Trophoblast cell (in vitro differentiated cells and primary cell): ENCODE measurements around the gene WDR5.
"Not testable (repeated sequence)": the region's sequence is repeated elsewhere in the genome, so short reads cannot be mapped to it uniquely, and the experiment has no call there.

Experiments
- DNase-seq, 2 donors: peaks; one replicate each; pipeline ENCODE4 v3.0.0-alpha.2; 2016
- H2AFZ ChIP-seq: 2 replicates; pipeline ENCODE4 v1.6.1; 2013; ENCODE audit warnings: low read length, moderate library complexity, mild to moderate bottlenecking; ENCODE audit not compliant: insufficient read depth, poor library complexity
- H2AK5ac ChIP-seq: 2 replicates; pipeline ENCODE4 v1.6.1; 2013; ENCODE audit warnings: mild to moderate bottlenecking, low read length
- H2BK120ac ChIP-seq: 2 replicates; pipeline ENCODE4 v1.6.1; 2013; ENCODE audit warnings: low read length, mild to moderate bottlenecking, moderate library complexity; ENCODE audit not compliant: insufficient read depth, poor library complexity
- H2BK12ac ChIP-seq: 2 replicates; pipeline ENCODE4 v1.6.1; 2013; ENCODE audit warnings: mild to moderate bottlenecking, low read length, moderate library complexity
- H2BK5ac ChIP-seq: 2 replicates; pipeline ENCODE4 v1.6.1; 2013; ENCODE audit warnings: low read length, low read depth, moderate library complexity, mild to moderate bottlenecking; ENCODE audit not compliant: poor library complexity
- H3K14ac ChIP-seq: 2 replicates; pipeline ENCODE4 v1.6.1; 2013; ENCODE audit warnings: mild to moderate bottlenecking, low read length
- H3K18ac ChIP-seq: 2 replicates; pipeline ENCODE4 v1.6.1; 2013; ENCODE audit warnings: mild to moderate bottlenecking, low read length
- H3K23ac ChIP-seq: 2 replicates; pipeline ENCODE4 v1.6.1; 2013; ENCODE audit warnings: low read length
- H3K27ac ChIP-seq: 2 replicates; pipeline ENCODE4 v1.5.1; 2013; ENCODE audit warnings: low read depth, mild to moderate bottlenecking, inconsistent platforms, low read length, moderate library complexity
- H3K27me3 ChIP-seq: 2 replicates; pipeline ENCODE4 v1.6.1; 2013; ENCODE audit warnings: inconsistent platforms, mild to moderate bottlenecking, low read length, moderate library complexity; ENCODE audit not compliant: insufficient read depth
- H3K36me3 ChIP-seq, 2 experiments: 1 replicate in 1 of 2; 2 replicates in 1 of 2; pipeline ENCODE4 v1.6.1; 2013; ENCODE audit warnings: low read length in 2 of 2, mild to moderate bottlenecking in 2 of 2, moderate library complexity in 1 of 2; ENCODE audit not compliant: insufficient read depth in 2 of 2, control insufficient read depth in 1 of 2
- H3K4ac ChIP-seq: 2 replicates; pipeline ENCODE4 v1.6.1; 2013; ENCODE audit warnings: low read depth, mild to moderate bottlenecking, low read length, moderate library complexity
- H3K4me1 ChIP-seq, 2 experiments: 1 replicate in 1 of 2; 2 replicates in 1 of 2; pipeline ENCODE4 v1.6.1; 2013; ENCODE audit warnings: low read length in 2 of 2, mild to moderate bottlenecking in 2 of 2, moderate library complexity in 1 of 2; ENCODE audit not compliant: insufficient read depth in 2 of 2, control insufficient read depth in 1 of 2
- H3K4me2 ChIP-seq: 2 replicates; pipeline ENCODE4 v1.6.1; 2013; ENCODE audit warnings: inconsistent platforms, mild to moderate bottlenecking, low read length, moderate library complexity
- H3K4me3 ChIP-seq: 2 replicates; pipeline ENCODE4 v1.5.1; 2013; ENCODE audit warnings: mild to moderate bottlenecking, low read depth, low read length, inconsistent platforms
- H3K79me1 ChIP-seq: one replicate; pipeline ENCODE4 v1.6.1; 2013; ENCODE audit warnings: low read length
- H3K79me2 ChIP-seq: 2 replicates; pipeline ENCODE4 v1.6.1; 2013; ENCODE audit warnings: low read length, mild to moderate bottlenecking; ENCODE audit not compliant: control insufficient read depth, insufficient read depth, poor library complexity
- H3K9ac ChIP-seq: 2 replicates; pipeline ENCODE4 v1.6.1; 2013; ENCODE audit warnings: mild to moderate bottlenecking, low read length
- H3K9me3 ChIP-seq: 2 replicates; pipeline ENCODE4 v1.6.1; 2013; ENCODE audit warnings: low read depth, mild to moderate bottlenecking, control low read depth, inconsistent platforms, low read length; ENCODE audit not compliant: insufficient read depth
- H4K12ac ChIP-seq: 2 replicates; pipeline ENCODE4 v1.6.1; 2013; ENCODE audit warnings: low read depth, mild to moderate bottlenecking, low read length, moderate library complexity
- H4K8ac ChIP-seq: 2 replicates; pipeline ENCODE4 v1.6.1; 2013; ENCODE audit warnings: low read depth, mild to moderate bottlenecking, low read length, moderate library complexity
- H4K91ac ChIP-seq: one replicate; pipeline ENCODE4 v1.6.1; 2013; ENCODE audit warnings: low read depth, mild to moderate bottlenecking, low read length, moderate library complexity
- WGBS: extraction: QIAGEN DNeasy Blood & Tissue Kit; methylation state at CpG from one replicate; pipeline ENCODE4 v1.1.7; 2013; ENCODE audit warnings: missing lambda C conversion rate; ENCODE audit not compliant: insufficient read length, insufficient coverage; ENCODE audit errors: extremely low coverage; 5-methylcytosine and 5-hydroxymethylcytosine counted together

Gene WDR5

DNA sequence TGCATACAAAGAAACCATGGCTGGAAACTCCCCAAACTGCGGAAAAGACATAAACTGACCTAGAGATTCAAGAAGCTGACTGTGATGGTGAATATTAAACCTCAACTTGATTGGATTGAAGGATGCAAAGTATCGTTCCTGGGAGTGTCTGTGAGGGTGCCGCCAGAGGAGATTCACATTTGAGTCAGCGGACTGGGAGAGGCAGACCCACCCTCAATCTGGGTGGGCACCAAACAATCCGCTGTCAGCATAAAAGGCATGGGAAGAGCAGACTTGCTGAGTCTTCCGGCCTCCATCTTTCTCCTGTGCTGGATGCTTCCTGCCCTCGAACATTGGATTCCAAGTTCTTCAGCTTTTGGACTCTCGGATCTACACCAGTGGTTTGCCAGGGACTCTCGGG lies 24.8 kb upstream of the WDR5 start:
- no peak overlapping the region for H2BK5ac ChIP-seq
- no peak overlapping the region for H3K27ac ChIP-seq
- H3K9ac ChIP-seq, result no peak overlapping the region
- H3K27me3 ChIP-seq, result no peaks in the 10 kb centered on the region
- H2AFZ ChIP-seq, result no peak overlapping the region
- no peak overlapping the region for H3K4me3 ChIP-seq
- no peaks in the 10 kb centered on the region for H3K79me1 ChIP-seq
- H3K18ac ChIP-seq, result no peak overlapping the region
- no peak overlapping the region for H4K12ac ChIP-seq
- no peaks in the 10 kb centered on the region for H3K4me1 ChIP-seq
- H2AK5ac ChIP-seq, result no peak overlapping the region
- H3K14ac ChIP-seq, result no peak overlapping the region
- H2BK120ac ChIP-seq, result no peak overlapping the region
- no CpG with 5 or more reads among the region's 9 CpGs for WGBS
- H3K79me2 ChIP-seq, result no peaks in the 10 kb centered on the region
- H3K4me2 ChIP-seq, result no peak overlapping the region
- DNase-seq, result no peak
- H3K23ac ChIP-seq, result no peak overlapping the region
- no peak overlapping the region for H2BK12ac ChIP-seq
- no peak overlapping the region for H4K91ac ChIP-seq
- no peak overlapping the region for H3K4ac ChIP-seq
- H3K36me3 ChIP-seq, result no peaks in the 10 kb centered on the region
- H3K9me3 ChIP-seq, result no peaks in the 10 kb centered on the region
- H4K8ac ChIP-seq, result no peak overlapping the region

DNA sequence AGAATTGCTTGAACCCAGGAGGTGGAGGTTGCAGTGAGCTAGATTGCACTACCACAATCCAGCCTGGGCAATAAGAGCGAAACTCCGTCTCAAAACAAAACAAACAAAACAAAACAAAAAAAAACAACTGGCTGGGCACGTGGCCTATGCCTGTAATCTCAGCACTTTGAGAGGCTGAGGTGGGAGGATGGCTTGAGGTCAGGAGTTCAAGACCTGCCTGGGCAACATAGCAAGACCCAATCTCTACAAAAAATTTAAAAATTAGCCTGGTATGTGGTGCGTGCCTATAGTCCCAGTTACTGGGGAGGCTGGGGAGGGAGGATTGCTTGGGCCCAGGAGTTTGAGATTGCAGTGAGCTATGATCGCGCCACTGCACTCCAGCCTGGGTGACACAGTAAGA lies 23.3 kb upstream of the WDR5 start:
- H3K9ac ChIP-seq, result no peak overlapping the region
- no CpG with 5 or more reads among the region's 6 CpGs for WGBS
- H3K4ac ChIP-seq, result no peak overlapping the region
- no peak overlapping the region for H2BK12ac ChIP-seq
- no peak overlapping the region for H2BK5ac ChIP-seq
- no peak overlapping the region for H3K4me3 ChIP-seq
- H2BK120ac ChIP-seq, result no peak overlapping the region
- no peaks in the 10 kb centered on the region for H3K27me3 ChIP-seq
- no peak overlapping the region for H3K23ac ChIP-seq
- peak in 1 of 2 donors; percentile 34 for DNase-seq
- no peak overlapping the region for H4K91ac ChIP-seq
- H2AK5ac ChIP-seq, result no peak overlapping the region
- no peak overlapping the region for H4K8ac ChIP-seq
- no peaks in the 10 kb centered on the region for H3K36me3 ChIP-seq
- H3K27ac ChIP-seq, result no peak overlapping the region
- no peaks in the 10 kb centered on the region for H3K9me3 ChIP-seq
- H4K12ac ChIP-seq, result no peak overlapping the region
- H3K79me2 ChIP-seq, result no peaks in the 10 kb centered on the region
- no peak overlapping the region for H2AFZ ChIP-seq
- H3K79me1 ChIP-seq, result no peaks in the 10 kb centered on the region
- no peak overlapping the region for H3K4me2 ChIP-seq
- no peak overlapping the region for H3K14ac ChIP-seq
- no peaks in the 10 kb centered on the region for H3K4me1 ChIP-seq
- H3K18ac ChIP-seq, result no peak overlapping the region

DNA sequence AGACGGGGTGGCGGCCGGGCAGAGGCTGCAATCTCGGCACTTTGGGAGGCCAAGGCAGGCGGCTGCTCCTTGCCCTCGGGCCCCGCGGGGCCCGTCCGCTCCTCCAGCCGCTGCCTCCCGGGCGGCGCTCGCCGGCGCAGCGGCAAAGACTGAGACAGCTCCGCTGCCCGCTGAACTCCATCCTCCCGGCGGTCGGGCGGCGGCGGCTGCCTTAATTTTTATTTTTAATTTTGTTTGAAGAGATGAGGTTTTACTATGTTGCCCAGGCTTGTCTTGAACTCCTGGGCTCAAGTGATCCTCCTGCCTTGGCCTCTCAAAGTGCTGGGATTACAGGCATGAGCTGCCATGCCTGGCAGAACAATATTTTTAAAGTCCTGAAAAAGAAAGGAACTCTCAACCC lies 16.9 kb upstream of the WDR5 start:
- not testable (repeated sequence) for H3K9me3 ChIP-seq, H3K4me3 ChIP-seq, H3K23ac ChIP-seq, H2AK5ac ChIP-seq, H4K91ac ChIP-seq, H3K14ac ChIP-seq, H3K4ac ChIP-seq, H3K18ac ChIP-seq, H2BK120ac ChIP-seq, H3K4me2 ChIP-seq, H4K12ac ChIP-seq, H3K79me2 ChIP-seq, H2BK5ac ChIP-seq, H3K27ac ChIP-seq, DNase-seq, H3K9ac ChIP-seq, H2BK12ac ChIP-seq, H3K27me3 ChIP-seq, H4K8ac ChIP-seq, H2AFZ ChIP-seq, H3K36me3 ChIP-seq, H3K4me1 ChIP-seq, H3K79me1 ChIP-seq
- WGBS, result no CpG with 5 or more reads among the region's 26 CpGs

DNA sequence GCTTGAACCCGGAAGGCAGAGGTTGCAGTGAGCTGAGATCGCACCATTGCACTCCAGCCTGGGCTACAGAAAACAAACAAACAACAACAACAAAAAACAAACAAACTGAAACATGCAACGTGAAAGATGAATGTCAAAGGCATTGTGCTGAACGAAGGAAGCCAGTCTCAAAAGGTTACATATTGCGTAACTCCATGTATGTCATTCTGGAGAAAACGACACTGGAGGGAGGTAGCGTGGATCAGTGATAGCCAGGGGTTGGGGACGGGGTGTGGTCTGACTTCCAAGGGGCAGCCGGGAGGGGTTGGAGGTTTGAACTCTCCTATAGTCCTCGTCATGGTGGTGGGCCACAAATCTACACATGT lies 12.1 kb upstream of the WDR5 start:
- H2AK5ac ChIP-seq, result no peak overlapping the region
- DNase-seq, result no peak
- no peak overlapping the region for H2AFZ ChIP-seq
- H3K9ac ChIP-seq, result no peak overlapping the region
- no peak overlapping the region for H3K27ac ChIP-seq
- no peak overlapping the region for H2BK12ac ChIP-seq
- no peak overlapping the region for H3K23ac ChIP-seq
- H3K9me3 ChIP-seq, result peaks cover 3% of the 10 kb centered on the region
- H3K14ac ChIP-seq, result no peak overlapping the region
- H2BK120ac ChIP-seq, result no peak overlapping the region
- no peak overlapping the region for H3K4ac ChIP-seq
- H3K4me1 ChIP-seq, result no peaks in the 10 kb centered on the region
- no peak overlapping the region for H3K4me3 ChIP-seq
- H2BK5ac ChIP-seq, result no peak overlapping the region
- H4K12ac ChIP-seq, result no peak overlapping the region
- H3K18ac ChIP-seq, result no peak overlapping the region
- WGBS, result no CpG with 5 or more reads among the region's 10 CpGs
- no peak overlapping the region for H3K4me2 ChIP-seq
- no peaks in the 10 kb centered on the region for H3K36me3 ChIP-seq
- no peaks in the 10 kb centered on the region for H3K79me2 ChIP-seq
- no peak overlapping the region for H4K8ac ChIP-seq
- no peak overlapping the region for H4K91ac ChIP-seq
- H3K27me3 ChIP-seq, result no peaks in the 10 kb centered on the region
- no peaks in the 10 kb centered on the region for H3K79me1 ChIP-seq
